Thoracic aorta (tissue), 2 donors: ENCODE measurements around the gene UNC45B. TPM values are rescaled to one million over a fixed set of nuclear protein-coding genes. Genes with fewer than 3 reads are reported as not detected.

Experiments used
- ATAC-seq: fragments of 150-250 bp; one replicate; pipeline ENCODE4 v1.8.0; 2017; ENCODE audit warnings: low read depth; ENCODE audit not compliant: insufficient number of reproducible peaks, low FRiP score
- DNase-seq: peaks from one replicate; pipeline ENCODE4 v3.0.0-alpha.2; 2020; ENCODE audit warnings: low spot score
- H3K27ac ChIP-seq, 2 donors: fragments of 200-600 bp; sonication (generic); 1 replicate in 1 of 2; 2 replicates in 1 of 2; pipeline ENCODE4 v1.5.1; 2016; ENCODE audit warnings: mild to moderate bottlenecking in 2 of 2, moderate library complexity in 2 of 2
- H3K27me3 ChIP-seq: fragments of 200-600 bp; sonication (generic); replicated peaks from 2 replicates; pipeline ENCODE4 v1.6.0; 2016; ENCODE audit warnings: mild to moderate bottlenecking; ENCODE audit not compliant: insufficient read depth
- H3K36me3 ChIP-seq: fragments of 200-600 bp; sonication (generic); one replicate; pipeline ENCODE4 v1.5.1; 2016
- H3K4me1 ChIP-seq, 2 donors: fragments of 200-600 bp; sonication (generic); 1 replicate in 1 of 2; 2 replicates in 1 of 2; pipeline versions ENCODE4 v1.5.1 to v1.6.0; 2016; ENCODE audit warnings: low read depth in 2 of 2, mild to moderate bottlenecking in 1 of 2; ENCODE audit not compliant: control insufficient read depth in 1 of 2
- H3K4me3 ChIP-seq: fragments of 200-600 bp; sonication (generic); 2 replicates; pipeline ENCODE4 v1.5.1; 2016; ENCODE audit warnings: mild to moderate bottlenecking
- H3K9me3 ChIP-seq: fragments of 200-600 bp; sonication (generic); 2 replicates; pipeline ENCODE4 v1.5.1; 2016
- total RNA-seq, 2 donors: library from RNA; depleted of rRNA; stranded (reverse); fragments of >200 nt; gene quantifications; one replicate each; pipeline versions ENCODE4 v1.1.0 to v1.2.3, GENCODE V29; 2016
- TF ChIP-seq, protein P1 (sequence below): fragments of 200-600 bp; sonication (generic); IDR thresholded peaks from one replicate; pipeline ENCODE4 v1.5.1; 2019; ENCODE audit warnings: antibody characterized with exemption

Gene UNC45B
- total RNA-seq, 2 donors from 2014 or later = not detected

- H3K27ac ChIP-seq = no peak overlapping the region
- TF ChIP-seq, protein P1, sequence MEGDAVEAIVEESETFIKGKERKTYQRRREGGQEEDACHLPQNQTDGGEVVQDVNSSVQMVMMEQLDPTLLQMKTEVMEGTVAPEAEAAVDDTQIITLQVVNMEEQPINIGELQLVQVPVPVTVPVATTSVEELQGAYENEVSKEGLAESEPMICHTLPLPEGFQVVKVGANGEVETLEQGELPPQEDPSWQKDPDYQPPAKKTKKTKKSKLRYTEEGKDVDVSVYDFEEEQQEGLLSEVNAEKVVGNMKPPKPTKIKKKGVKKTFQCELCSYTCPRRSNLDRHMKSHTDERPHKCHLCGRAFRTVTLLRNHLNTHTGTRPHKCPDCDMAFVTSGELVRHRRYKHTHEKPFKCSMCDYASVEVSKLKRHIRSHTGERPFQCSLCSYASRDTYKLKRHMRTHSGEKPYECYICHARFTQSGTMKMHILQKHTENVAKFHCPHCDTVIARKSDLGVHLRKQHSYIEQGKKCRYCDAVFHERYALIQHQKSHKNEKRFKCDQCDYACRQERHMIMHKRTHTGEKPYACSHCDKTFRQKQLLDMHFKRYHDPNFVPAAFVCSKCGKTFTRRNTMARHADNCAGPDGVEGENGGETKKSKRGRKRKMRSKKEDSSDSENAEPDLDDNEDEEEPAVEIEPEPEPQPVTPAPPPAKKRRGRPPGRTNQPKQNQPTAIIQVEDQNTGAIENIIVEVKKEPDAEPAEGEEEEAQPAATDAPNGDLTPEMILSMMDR = no peak
- no peak for DNase-seq
- H3K4me1 ChIP-seq = no peaks in the 10 kb centered on the region
- ATAC-seq = no peak
- no peaks in the 10 kb centered on the region for H3K27me3 ChIP-seq
- no peak overlapping the region for H3K4me3 ChIP-seq
- peaks cover 31% of the 10 kb centered on the region for H3K36me3 ChIP-seq
- no peaks in the 10 kb centered on the region for H3K9me3 ChIP-seq
These were observed 17.2 kb upstream of the UNC45B start for GRCh38 chr17:35130392-35130791.

DNA sequence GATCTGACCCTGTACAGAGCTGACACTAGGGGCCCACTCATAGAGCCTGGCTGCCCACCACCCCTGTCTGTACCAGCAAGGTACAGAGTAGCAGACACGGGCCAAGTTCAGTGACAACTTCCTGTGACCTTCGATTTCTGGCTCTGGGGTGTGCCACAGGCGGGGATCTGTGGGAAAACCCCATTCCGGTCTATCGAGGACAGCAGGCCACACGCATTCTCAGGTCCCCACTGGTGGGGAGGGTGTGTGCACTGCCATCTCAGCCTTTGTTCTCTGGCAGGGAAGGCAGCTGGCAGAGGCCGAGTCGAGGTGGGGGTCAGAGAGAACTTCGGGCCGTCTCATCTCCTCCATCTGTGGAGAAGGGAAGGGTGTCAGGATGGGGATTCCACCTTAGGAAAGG, 15.5 kb upstream of the UNC45B start:
- no peaks in the 10 kb centered on the region for H3K4me1 ChIP-seq
- no peak overlapping the region for H3K27ac ChIP-seq
- ATAC-seq (no peak), DNase-seq (no peak)
- peaks cover 46% of the 10 kb centered on the region for H3K36me3 ChIP-seq
- H3K27me3 ChIP-seq = no peaks in the 10 kb centered on the region
- H3K4me3 ChIP-seq = no peak overlapping the region
- TF ChIP-seq, protein P1 = no peak
- H3K9me3 ChIP-seq = no peaks in the 10 kb centered on the region

GRCh38 chr17:35132816-35133550, 14.6 kb upstream of the UNC45B start:
- ATAC-seq (no peak), DNase-seq (no peak)
- H3K4me3 ChIP-seq = no peak overlapping the region
- no peak overlapping the region for H3K27ac ChIP-seq
- no peaks in the 10 kb centered on the region for H3K4me1 ChIP-seq
- H3K36me3 ChIP-seq = peaks cover 53% of the 10 kb centered on the region
- TF ChIP-seq, protein P1 = no peak
- H3K27me3 ChIP-seq = no peaks in the 10 kb centered on the region
- no peaks in the 10 kb centered on the region for H3K9me3 ChIP-seq

DNA sequence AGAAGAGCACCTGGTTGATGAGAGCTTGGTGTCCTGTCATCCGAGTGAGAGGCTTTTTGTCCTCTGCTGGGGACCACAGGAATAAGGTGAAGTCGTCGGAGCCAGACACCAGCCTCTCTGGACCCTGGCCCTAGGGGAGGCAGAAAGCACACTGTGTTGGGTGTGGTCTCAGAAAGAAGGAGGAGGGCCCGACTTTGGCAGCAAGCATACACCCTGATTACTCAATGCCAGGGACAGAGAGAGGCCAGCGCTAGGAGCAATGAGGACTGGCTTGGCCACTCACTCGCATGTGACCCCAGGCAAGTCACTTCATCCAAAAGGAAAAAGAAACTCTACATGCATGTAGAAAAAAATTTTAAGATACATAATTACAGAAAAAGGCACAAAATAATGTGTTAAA, 12.3 kb upstream of the UNC45B start:
- DNase-seq (no peak), ATAC-seq (no peak)
- Histone ChIP-seq H3K9me3 (no peaks in the 10 kb centered on the region), H3K4me3 (no peak overlapping the region), H3K27ac (no peak overlapping the region), H3K36me3 (peaks cover 59% of the 10 kb centered on the region), H3K4me1 (peaks cover 0 to 2% of the 10 kb centered on the region in 2 donors), H3K27me3 (no peaks in the 10 kb centered on the region)
- TF ChIP-seq, protein P1 = no peak

DNA sequence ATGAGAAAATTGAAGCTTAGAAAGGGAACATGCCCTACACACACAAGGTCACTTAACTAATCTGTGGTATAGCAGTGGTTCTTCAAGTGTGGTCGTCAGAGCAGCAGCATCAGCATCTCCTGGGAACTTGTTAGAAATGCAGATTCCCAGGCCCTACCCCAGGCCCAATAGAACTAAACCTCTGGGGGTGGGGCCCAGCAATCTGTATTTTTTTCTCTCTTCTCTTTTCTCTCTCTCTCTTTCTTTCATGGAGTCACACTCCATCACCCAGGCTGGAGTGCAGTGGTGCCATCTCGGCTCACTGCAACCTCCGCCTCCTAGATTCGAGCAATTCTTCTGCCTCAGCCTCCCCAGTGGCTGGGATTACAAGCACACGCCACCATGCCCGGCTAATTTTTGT, 9.4 kb upstream of the UNC45B start:
- Histone ChIP-seq H3K27ac (no peak overlapping the region), H3K4me1 (peaks cover 7 to 14% of the 10 kb centered on the region in 2 donors), H3K4me3 (no peak overlapping the region), H3K36me3 (peaks cover 46% of the 10 kb centered on the region), H3K27me3 (no peaks in the 10 kb centered on the region), H3K9me3 (no peaks in the 10 kb centered on the region)
- TF ChIP-seq, protein P1 = no peak
- no peak for ATAC-seq
- no peak for DNase-seq
